GM11168 (cell line): Measurements from ENCODE around the gene SLC35F5.
"Not testable (repeated sequence)": the region's sequence is repeated elsewhere in the genome, so short reads cannot be mapped to it uniquely, and the experiment has no call there.

ENCODE experiments used
- in situ Hi-C: fragments of 300-500 bp; cut with MboI; formaldehyde crosslinking; loops from one replicate; pipeline ENCODE4 v1.12.0; 2022; ENCODE audit warnings: low sequenced_read_pairs; ENCODE audit not compliant: unreplicated experiment

SLC35F5 gene, protein sequence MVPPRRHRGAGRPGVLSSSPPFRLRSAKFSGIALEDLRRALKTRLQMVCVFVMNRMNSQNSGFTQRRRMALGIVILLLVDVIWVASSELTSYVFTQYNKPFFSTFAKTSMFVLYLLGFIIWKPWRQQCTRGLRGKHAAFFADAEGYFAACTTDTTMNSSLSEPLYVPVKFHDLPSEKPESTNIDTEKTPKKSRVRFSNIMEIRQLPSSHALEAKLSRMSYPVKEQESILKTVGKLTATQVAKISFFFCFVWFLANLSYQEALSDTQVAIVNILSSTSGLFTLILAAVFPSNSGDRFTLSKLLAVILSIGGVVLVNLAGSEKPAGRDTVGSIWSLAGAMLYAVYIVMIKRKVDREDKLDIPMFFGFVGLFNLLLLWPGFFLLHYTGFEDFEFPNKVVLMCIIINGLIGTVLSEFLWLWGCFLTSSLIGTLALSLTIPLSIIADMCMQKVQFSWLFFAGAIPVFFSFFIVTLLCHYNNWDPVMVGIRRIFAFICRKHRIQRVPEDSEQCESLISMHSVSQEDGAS

DNA sequence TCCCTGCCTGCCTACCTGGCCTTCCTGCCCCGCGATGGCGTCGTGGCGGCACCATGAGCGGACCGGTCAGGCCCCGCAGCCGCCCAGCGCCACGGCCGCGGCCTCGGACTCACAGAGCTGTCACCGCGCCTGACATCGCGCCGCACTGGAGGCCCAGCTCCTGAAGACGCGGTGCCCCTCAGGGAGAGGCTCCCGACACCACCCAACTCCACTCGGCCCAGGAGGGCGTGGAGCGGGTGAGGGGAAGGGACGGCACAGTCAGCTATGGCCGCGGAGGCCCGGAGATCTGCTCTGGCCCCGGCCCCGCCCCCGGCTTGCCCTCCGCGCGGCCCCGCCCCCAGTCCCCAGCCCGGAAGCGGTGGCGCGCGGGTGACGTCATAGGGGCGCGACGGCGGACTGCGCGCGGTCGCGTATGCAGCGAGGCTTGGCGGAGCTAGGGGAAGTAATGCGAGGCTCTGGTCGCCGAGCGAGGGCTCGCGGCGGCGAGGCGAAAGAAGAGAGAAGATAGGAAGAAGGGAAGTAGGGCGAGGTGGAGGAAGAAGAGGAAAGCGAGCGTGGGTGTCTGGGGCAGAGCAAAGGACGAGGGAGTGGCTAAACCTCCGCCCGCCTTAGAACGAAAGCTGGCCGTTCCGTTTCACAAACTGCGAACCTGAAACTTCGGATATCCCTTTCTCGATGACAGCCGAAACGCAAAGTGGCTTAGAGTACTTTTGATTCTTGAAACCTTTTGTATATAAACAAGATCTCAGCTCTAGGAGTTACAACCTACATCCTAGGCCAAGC lies at the start of gene SLC35F5:
Gene SLC35F5, minus strand, starts transcription at position 288 of the 783 bp plus-strand sequence. Its CDS starts 233 bp downstream, at position 55.
- in situ Hi-C loops, result no loop called here

DNA sequence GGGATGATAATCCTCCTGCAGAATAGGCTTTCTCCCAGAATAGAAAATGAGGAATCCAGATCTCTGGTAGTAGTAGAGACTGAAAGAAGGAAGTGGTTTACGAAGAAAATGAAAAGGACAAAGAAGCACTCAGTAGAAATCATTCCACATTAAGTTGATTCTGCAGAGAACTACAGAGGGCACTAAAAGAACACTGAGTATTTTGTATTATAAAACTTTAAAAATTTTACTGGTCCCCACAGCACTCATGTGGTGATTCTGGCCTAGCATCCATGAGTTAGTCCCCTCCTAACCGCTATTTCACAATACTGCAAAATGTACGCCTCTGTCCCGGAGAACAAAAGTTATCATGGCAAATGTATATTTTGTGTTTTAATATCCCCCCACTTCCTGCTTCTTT lies 42.9 kb upstream of the SLC35F5 start:
- in situ Hi-C loops, result no loop called here

DNA sequence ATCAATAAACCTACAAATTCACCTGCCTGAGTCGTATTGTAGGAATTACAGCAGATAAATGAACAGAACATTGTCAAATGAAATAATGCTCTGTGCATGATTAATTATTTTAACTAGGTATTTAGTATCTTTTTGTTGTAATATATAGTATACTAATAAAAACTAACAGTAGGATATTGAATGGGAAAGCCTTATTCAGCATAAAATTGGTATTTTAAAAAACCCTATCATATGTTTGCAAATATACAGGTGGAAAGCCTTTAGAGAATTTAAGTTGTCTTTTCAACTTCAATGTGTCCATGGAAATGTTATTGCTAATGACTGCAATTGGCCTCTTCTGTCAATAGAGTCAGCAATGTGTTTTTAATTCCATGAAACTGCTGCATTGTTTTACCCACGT lies 40.8 kb upstream of the SLC35F5 start:
- in situ Hi-C loops, result no loop called here

DNA sequence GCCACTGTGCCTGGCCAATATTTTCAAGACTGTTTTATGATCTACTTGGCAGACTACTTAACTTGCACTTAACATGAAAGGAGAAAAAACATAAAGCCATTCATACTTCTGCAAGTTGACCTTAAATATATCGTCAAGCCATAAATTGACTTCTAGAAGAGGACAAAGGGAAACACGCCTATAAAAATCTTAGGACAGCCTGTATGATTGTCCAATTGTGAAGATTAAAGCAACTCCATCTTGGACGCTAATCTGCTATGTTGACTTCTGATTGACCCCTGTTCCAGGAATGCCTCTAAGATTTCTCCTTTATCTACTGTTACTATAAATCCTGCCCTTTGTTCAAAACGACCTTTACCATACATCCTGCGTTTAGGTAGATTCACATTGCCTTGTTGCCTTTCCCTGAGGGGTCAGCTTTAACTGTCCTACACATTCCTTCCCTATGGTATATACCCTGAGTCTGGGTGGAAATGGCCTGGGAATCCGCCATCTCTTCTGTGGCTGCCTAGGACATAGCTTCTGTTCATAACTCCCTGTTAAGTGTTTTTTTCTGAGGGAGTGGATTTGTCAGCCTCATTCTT lies 40.2 kb upstream of the SLC35F5 start:
- in situ Hi-C loops, result no loop called here

DNA sequence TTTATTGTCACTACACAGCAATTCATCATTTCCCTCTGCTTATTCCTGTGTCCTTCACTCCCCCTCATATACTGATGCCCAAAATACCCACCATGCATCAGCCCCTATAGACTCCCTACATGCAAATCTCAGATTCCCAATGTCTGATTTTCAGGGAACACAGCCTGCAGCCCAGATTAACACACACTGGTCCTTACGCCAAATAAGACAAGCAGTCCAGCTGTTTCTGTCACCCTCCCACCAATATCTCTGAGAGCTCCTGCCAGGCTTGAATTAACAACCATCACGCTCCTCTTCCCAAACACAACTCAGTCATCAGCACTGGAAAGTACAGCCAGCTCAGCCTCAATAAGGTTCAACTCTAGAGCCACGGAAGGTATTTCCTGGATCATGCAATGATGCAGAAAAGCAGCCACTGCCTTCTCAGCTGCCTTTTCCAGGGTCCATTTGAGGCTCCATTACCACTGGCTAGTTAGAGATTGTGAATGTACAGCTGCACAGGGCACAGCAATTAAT lies 39.0 kb upstream of the SLC35F5 start:
- in situ Hi-C loops, result no loop called here

DNA sequence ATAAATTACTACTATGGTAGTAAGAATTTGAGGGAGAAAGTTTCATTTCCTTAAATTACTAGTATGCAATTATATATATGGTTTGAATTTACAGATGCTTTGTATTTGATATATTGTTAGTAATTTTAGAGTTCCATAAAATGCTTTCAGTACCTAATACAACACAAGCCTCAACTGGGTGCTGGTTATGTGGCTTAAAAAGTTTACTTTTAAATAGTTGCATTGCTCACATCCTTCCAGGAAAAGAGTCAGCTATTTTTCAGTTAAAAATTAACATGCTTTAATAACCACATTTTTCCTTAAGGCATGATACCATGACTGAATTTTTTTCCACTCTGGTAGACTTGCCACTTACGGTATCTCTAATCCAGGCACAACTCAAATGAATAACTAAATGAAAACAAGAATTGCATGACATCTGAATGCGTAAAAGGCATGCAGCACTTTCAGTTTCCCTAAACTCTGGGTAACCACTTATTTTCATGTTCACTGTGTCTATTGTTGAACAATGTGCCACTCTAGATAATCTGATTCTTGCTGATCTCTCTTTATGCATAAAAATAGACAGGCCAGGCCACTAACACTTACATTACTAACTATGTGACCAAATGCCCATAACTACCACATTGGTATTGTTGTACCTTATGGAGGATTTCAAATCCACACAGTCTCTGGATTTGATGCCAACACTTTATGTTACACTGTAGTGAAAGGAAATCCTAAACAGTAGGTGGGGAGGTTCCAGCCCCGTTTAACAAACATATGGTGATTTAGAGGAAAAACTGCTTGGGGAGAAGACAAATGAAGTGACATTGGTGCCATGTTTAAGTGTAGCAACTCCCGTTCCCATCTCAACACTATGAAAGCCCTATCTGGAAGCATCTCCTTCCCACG lies 35.5 kb upstream of the SLC35F5 start:
- in situ Hi-C loops, result no loop called here

DNA sequence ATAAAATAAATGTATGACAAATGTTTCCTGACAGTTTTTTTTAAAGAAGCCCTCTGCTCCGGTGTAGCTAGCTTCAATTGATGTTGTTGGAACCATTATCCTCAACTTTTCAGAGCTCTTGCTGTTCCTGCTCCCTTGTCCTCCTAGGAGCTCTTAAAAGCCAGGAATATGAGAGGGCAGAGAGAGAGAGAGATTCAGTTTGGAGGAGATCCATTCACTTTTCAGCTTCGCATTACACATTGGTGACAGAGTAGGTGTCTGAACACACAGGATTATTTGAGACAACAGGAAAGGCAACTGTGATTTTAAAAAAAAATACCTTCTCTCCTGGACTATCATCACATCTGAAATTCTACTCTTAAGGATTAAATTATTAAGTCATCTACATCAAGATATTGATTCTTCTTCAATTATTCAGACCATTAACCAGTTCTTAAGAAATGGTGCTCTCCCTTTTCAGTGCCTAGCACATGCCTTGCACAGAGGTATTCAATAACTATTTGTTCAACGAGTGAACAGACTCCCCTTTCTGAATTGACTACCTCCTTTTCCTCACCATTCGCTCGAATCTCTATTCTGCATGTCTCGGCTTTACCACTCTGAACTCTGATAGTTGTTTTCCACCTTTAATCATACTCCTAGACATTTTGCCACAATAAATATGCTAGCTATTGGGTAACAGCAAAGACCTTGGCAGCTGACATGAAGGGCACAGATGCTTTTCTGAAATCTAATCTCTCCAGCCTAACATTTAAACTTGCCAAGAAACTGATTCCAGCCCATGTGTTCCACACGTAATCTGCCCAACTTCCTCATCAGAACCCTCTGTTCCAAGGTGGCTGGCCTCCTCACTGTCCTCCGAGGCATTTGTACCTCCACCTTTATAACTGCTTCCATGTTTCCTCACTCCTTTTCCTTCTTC lies 28.6 kb upstream of the SLC35F5 start:
- in situ Hi-C loops, result no loop called here

DNA sequence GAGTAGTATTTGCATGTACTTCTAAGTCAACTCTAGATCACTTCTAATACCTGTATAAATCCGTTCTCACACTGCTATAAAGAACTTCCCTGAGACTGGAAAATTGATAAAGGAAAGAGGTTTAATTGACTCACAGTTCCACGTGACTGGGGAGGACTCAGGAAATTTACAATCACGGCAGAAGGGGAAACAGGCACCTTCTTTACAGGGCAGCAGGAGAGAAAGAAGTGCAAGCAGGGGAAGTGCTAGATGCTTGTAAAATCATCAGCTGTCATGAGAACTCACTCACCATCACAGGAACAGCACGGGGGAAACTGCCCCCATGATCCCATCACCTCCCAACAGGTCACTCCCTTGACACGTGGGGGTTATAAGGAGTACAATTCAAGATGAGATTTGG lies 24.0 kb upstream of the SLC35F5 start:
- in situ Hi-C loops, result no loop called here

DNA sequence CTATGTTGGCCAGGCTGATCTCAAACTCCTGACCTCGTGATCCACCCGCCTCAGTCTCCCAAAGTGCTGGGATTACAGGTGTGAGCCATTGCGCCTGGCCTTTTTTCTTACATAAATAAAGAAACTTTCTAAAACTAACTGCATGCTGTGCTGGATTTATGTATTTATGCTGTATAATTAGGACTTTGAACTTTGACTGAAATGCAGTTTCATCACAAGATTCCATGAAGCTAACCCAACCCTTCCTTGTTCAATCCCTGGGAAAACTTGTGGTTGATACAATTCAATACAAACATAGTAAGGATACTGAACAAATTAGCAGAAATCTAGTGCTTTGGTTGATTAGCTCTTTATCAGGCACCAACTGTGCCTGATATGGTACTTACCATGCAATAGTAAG lies 20.9 kb upstream of the SLC35F5 start:
- in situ Hi-C loops, result no loop called here

DNA sequence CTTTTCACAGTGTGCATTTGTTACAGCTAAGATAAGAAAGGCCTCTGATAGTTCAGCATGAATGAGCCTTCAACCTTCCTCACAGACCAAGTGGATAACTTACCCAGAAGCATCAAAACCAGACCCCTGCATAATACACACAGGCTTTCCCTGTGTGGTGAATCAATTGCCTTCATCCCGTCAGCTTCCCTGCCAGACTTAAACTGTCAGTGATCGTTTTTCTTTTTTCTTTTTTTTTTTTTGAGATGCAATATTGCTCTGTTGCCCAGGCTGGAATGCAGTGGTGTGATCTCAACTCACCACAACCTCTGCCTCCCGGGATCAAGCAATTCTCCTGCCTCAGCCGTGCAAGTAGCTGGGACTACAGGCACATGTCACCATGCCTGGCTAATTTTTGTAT lies 20.5 kb upstream of the SLC35F5 start:
- in situ Hi-C loops, result no loop called here

DNA sequence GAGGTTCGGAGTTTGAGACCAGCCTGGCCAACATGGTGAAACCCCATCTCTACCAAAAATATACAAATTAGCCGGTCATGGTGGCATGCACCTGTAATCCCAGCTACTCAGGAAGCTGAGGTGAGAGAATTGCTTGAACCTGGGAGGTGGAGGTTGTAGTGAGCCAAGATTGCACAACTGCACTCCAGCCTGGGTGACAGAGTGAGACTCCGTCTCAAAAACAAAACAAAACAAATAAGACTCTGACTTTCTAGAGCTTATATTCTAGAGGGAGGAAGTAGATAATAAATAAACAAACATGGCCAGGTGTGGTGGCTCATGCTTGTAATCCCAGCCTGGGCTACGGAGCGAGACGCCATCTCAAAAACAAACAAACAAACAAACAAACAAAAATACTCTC lies 18.2 kb upstream of the SLC35F5 start:
- in situ Hi-C loops, result not testable (repeated sequence)

DNA sequence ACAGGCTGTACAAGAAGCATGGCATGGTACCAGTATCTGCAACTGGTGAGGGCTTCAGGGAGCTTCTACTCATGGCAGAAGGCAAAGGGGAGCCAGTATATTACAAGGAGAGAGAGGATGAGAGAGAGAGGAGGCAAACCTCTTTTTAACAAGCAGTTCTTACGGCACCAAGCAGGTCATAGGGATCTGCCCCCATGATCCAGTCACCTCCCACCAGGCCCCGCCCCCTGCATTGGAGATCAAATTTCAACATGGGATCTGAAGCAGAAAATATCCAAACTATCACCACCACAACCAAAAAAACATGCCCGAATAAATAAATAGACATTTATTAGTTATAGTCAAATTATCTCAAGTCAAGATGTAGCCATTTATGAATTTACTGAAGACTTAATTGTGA lies 14.5 kb upstream of the SLC35F5 start:
- in situ Hi-C loops, result no loop called here

DNA sequence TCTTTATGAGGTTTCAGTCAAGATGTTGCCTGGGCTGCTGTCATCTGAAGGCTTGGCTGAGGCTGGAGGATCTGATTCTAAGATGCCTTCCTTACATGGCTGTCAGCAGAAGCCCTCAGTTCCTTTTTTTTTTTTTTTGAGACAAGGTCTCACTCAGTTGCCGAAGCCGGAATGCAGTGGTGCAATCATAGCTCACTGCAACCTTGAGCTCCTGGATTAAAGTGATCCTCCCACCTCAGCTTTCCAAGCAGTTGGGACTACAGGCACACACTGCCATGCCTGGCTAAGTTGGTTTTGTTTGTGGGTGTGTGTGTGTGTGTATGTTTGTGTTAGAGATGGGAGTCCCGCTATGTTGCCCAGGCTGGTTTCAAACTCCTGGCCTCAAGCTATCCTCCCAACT lies 13.1 kb upstream of the SLC35F5 start:
- in situ Hi-C loops, result loop anchor here (10.0 kb wide), 1 partner anchor 65 kb away; no protein-coding TSS in a partner anchor

DNA sequence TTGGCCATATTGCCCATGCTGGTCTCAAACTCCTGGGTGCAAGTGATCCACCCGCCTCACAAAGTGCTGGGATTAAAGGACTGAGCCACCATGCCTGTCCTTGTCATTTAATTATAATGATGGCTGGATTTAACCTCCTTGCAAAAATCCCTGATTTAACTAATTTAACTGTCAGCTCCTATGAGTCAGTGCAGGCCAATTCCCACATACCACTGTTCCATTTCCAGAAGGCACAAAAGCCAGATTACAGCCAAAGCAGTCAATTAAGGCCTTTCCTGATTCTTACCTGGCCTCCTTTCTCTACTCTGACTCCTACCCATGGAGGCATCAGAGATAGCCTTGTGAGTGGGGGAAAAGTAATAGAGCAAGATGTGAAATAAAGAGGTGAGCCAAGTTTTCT lies 12.3 kb upstream of the SLC35F5 start:
- in situ Hi-C loops, result loop anchor here (10.0 kb wide), 1 partner anchor 66 kb away; no protein-coding TSS in a partner anchor

DNA sequence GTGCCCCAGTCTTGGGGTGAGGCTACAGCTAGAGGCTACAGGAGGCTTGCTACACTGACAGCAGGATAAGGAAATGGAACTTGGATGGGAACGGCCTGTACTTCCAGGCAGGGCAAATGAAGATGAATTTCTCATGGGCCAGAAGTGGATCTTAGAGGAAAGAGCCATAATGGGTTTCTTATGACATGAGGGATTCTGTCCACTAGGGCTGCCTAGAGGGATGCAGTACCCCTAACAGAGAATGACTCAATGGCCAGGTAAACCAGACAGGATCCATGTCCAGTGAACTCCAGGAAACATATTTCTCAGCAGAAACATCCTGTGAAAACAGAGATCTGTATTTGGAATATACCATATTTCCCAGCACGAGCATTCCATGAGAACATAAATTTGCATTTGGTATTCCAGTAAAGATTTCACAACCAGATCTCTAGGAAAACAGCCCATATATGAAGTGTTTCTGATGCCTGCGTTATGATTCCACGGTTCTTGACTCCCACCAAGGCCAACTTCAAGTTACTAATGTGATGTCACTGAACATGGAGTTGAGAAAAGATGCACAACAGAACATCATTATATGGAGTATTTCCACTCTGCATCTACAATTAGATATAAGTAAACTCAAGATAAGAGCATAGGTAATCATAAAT lies 11.5 kb upstream of the SLC35F5 start:
- in situ Hi-C loops, result loop anchor here (10.0 kb wide), 1 partner anchor 67 kb away; no protein-coding TSS in a partner anchor

DNA sequence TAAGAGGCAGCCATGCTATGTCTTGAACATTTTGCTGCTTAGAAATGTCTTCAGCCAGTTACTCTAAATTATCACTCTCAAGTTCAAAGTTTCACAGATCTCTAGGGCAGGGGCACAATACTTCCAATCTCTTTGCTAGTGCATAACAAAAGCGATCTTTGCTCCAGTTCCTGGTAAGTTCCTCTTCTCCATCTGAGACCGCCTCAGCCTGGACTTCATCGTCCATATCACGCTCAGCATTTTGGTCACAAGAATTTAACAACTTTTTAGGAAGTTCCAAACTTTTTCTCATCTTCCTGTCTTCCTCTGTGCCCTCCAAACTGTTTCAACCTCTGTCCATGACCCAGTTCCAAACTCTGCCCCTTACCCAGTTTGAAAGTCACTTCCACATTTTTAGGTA lies 8.8 kb upstream of the SLC35F5 start:
- in situ Hi-C loops, result loop anchor here (10.0 kb wide), 1 partner anchor 70 kb away; no protein-coding TSS in a partner anchor

DNA sequence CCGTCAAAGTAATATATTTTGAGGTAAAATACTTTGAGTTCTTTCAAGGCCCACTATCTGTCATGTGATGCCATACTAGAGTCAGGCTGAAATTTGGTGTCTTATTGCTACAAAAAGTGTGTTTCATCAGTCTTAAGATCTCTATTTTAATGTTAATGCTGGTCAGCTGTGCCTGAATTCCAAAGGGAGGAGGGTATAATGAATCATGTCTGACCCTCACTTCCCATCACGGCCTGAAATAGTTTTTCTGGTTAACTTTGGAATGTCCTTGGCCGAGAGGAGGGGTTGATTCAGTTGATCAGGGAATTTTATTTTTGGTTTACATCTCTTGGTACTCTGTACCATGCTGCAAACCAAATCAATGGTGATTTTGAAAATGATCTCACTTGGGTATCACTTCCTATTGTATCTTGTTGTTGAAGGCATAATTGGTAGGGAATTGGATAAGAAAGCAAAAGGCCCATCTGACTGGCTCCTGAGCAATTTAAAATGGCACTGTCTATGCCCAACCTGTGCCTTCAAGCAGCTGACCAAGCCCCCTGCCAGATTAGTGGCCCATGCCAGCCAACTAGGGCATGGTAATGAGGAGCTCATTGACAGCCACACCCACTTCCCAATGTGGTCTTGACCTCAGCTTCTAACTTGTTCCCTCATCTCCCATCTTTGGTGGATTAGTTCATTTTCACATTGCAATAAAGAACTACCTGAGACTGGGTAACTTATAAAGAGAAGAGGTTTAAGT lies 6.1 kb upstream of the SLC35F5 start:
- in situ Hi-C loops, result loop anchor here (10.0 kb wide), 1 partner anchor 72 kb away; no protein-coding TSS in a partner anchor
